ENCODE results near the gene EXPH5.

- TF ChIP-seq CTCF (IDR thresholded peaks at IDR 0.05), result no peak
- TF ChIP-seq POLR2A (IDR thresholded peaks at IDR 0.05), result no peak
Observed at GRCh38 chr11:108596701-108597100, 3.1 kb upstream of the EXPH5 start.
